ENCODE results near the gene LAYN. TPM values are rescaled to one million over a fixed set of nuclear protein-coding genes. Genes with fewer than 3 reads are reported as not detected.

Gene LAYN
- polyA plus RNA-seq, 2 of the 4 experiments (the other 2 are of a cell fraction), result 4.1 to 9.0 TPM

- DNase-seq (ENCODE audit: low read depth in 1 of 2, low spot score in 1 of 2), result no peak
- Histone ChIP-seq H3K4me1 (peaks cover 10% of the 10 kb centered on the region; the same call in 2 of the 3 replicates), H3K9me3 (no peaks in the 10 kb centered on the region), H3K4me3 (no peak overlapping the region), H3K4me2 (no peak overlapping the region), H3K27ac (no peak overlapping the region)
- FAIRE-seq, result no peak
- no peak for TF ChIP-seq KDM5A (IDR thresholded peaks at IDR 0.05)
- TF ChIP-seq ESRRA (IDR thresholded peaks at IDR 0.05; ENCODE audit: borderline replicate concordance, low read length), result no peak
- no peak for TF ChIP-seq ZSCAN20 (CRISPR knock-in tag; IDR thresholded peaks at IDR 0.05)
- no peak for TF ChIP-seq ZNF302 (CRISPR knock-in tag; IDR thresholded peaks at IDR 0.05)
- TF ChIP-seq EHF (CRISPR knock-in tag; IDR thresholded peaks at IDR 0.05), result no peak
- TF ChIP-seq RNF2 (IDR thresholded peaks at IDR 0.05; ENCODE audit: borderline replicate concordance, low read depth), result no peak
- TF ChIP-seq JUNB (IDR thresholded peaks at IDR 0.05), result no peak
- TF ChIP-seq HEYL (CRISPR knock-in tag; IDR thresholded peaks at IDR 0.05), result no peak
- no peak for TF ChIP-seq HOXB13 (CRISPR knock-in tag; IDR thresholded peaks at IDR 0.05; ENCODE audit: low read depth)
- no peak for TF ChIP-seq TFCP2L1 (CRISPR knock-in tag; IDR thresholded peaks at IDR 0.05)
- TF ChIP-seq FOSB (CRISPR knock-in tag; IDR thresholded peaks at IDR 0.05), result no peak
- no peak for TF ChIP-seq ZC3H11A (IDR thresholded peaks at IDR 0.05)
- ChIA-PET CTCF (no interaction called here), POLR2A (no interaction called here)
- WGBS (ENCODE audit: missing lambda C conversion rate), result 78% methylated on average over 4 of the region's 4 CpGs
- no peak for ATAC-seq
These were observed 33.3 kb downstream of the LAYN start for GRCh38 chr11:111573821-111574249.

DNA sequence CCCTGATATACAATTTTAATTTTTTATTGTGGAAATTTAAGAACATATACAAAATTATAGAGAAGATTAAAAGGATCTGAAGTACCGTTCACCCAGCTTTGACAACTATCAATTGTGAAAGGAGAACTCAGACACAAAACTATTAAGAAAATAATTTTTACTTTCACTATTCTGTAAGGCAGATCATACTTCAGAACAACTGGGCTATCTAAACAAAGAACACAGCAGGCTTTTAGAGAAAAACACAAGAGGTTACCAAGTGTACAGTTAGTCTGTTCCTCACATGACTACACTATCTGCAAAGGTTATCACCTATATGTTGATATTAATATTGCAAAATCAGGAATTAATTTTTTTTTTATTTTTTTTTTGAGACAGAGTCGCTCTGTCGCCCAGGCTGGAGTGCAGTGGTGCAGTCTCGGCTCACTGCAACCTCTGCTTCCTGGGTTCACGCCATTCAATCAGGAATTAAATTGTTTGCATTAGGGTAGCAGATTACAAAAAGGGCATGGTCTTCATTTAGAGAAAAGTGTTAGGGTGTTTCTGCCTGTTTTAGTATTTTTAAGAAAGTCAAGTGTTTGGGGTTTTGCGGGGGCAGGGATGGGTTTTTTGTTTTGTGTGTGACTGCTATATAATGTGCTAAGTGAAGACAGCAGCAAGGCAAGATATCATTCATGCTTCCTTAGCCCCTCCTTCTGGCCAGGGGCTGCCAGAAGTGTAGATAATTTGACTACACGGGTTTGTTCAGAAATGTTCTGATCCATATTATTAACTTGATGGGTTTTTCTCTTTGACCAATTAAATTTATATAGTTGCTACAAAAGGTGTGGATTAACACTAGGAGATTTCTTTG lies 34.1 kb downstream of the LAYN start:
- H3K4me3 ChIP-seq, result no peak overlapping the region
- H3K9me3 ChIP-seq, result no peaks in the 10 kb centered on the region
- TF ChIP-seq CBX2 (IDR thresholded peaks at IDR 0.05; ENCODE audit: borderline replicate concordance, low read depth) (no peak), RAD21 (conservative IDR thresholded peaks at IDR 0.05 in 1 of 2, IDR thresholded peaks at IDR 0.05 in 1 of 2) (peak in 1 of 2 experiments; percentile 39; a peak in 3 of 5 replicates)
- POLR2A ChIA-PET, result interaction anchor here (0.6 kb wide), 1 partner anchor 76 kb away, joined by 4 read pairs; no protein-coding TSS in a partner anchor
- DNase-seq (ENCODE audit: low read depth in 1 of 2, low spot score in 1 of 2), result no peak
- ATAC-seq, result peak in 1 of 2 experiments; percentile 45; a peak in 1 of 6 replicates
- no peak overlapping the region for H3K4me2 ChIP-seq
- peaks cover 10% of the 10 kb centered on the region; the same call in 2 of the 3 replicates for H3K4me1 ChIP-seq
- H3K27ac ChIP-seq, result no peak overlapping the region
- CTCF ChIA-PET, result no interaction called here
- 75% methylated on average over 7 of the region's 7 CpGs for WGBS (ENCODE audit: missing lambda C conversion rate)
- FAIRE-seq, result no peak

DNA sequence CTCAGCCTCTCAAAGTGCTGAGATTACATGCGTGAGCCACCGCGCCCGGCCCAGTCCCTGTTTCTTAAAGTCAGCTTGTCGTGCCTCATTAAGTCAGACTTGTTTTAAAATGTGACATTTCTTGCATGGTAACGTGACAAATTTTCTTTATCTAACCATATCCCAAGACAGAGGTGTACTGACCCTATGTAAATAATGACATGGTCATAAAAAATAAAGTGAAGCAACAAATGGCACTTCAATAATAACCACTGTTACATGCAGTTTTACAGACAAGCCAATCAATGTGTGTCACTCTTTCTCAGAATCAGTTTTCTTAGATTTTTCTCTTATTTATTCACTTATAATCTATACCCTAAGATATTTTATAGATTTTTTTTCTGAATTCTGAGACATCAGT lies 35.2 kb downstream of the LAYN start:
- TF ChIP-seq PHF8 (IDR thresholded peaks at IDR 0.05; ENCODE audit: borderline replicate concordance, low read depth) (no peak), TP53 (CRISPR knock-in tag; IDR thresholded peaks at IDR 0.05) (no peak), ATOH8 (CRISPR knock-in tag; IDR thresholded peaks at IDR 0.05; ENCODE audit: low read depth) (no peak)
- POLR2A ChIA-PET, result no interaction called here
- ATAC-seq, result no peak
- CTCF ChIA-PET, result no interaction called here
- no peak for DNase-seq (ENCODE audit: low read depth in 1 of 2, low spot score in 1 of 2)
- no peak overlapping the region for H3K4me2 ChIP-seq
- no peak overlapping the region for H3K4me3 ChIP-seq
- WGBS (ENCODE audit: missing lambda C conversion rate), result 85% methylated on average over 6 of the region's 6 CpGs
- no peak for FAIRE-seq
- H3K27ac ChIP-seq, result no peak overlapping the region
- peaks cover 10% of the 10 kb centered on the region; the same call in 2 of the 3 replicates for H3K4me1 ChIP-seq
- no peaks in the 10 kb centered on the region for H3K9me3 ChIP-seq

GRCh38 chr11:111577821-111578220 lies 37.3 kb downstream of the LAYN start:
- 40% methylated on average over 4 of the region's 4 CpGs for WGBS (ENCODE audit: missing lambda C conversion rate)
- no peak overlapping the region for H3K27ac ChIP-seq
- DNase-seq (ENCODE audit: low read depth in 1 of 2, low spot score in 1 of 2) (no peak), ATAC-seq (no peak), FAIRE-seq (no peak)
- no peak overlapping the region for H3K4me3 ChIP-seq
- H3K4me2 ChIP-seq, result no peak overlapping the region
- H3K9me3 ChIP-seq, result no peaks in the 10 kb centered on the region
- ChIA-PET POLR2A (no interaction called here), CTCF (no interaction called here)
- TF ChIP-seq, protein P1, sequence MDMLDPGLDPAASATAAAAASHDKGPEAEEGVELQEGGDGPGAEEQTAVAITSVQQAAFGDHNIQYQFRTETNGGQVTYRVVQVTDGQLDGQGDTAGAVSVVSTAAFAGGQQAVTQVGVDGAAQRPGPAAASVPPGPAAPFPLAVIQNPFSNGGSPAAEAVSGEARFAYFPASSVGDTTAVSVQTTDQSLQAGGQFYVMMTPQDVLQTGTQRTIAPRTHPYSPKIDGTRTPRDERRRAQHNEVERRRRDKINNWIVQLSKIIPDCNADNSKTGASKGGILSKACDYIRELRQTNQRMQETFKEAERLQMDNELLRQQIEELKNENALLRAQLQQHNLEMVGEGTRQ (IDR thresholded peaks at IDR 0.05), result no peak
- TF ChIP-seq PHF8 (IDR thresholded peaks at IDR 0.05; ENCODE audit: borderline replicate concordance, low read depth), result no peak
- TF ChIP-seq POLR2AphosphoS2 (conservative IDR thresholded peaks at IDR 0.05; ENCODE audit: low read length), result no peak
- TF ChIP-seq NFE2L2 (conservative IDR thresholded peaks at IDR 0.05; ENCODE audit: low read length), result no peak
- TF ChIP-seq HEYL (CRISPR knock-in tag; IDR thresholded peaks at IDR 0.05), result no peak
- no peak for TF ChIP-seq EHF (CRISPR knock-in tag; IDR thresholded peaks at IDR 0.05)
- TF ChIP-seq KDM1A (IDR thresholded peaks at IDR 0.05; ENCODE audit: low read depth), result no peak
- TF ChIP-seq FOSB (CRISPR knock-in tag; IDR thresholded peaks at IDR 0.05), result no peak
- no peak for TF ChIP-seq CBX2 (IDR thresholded peaks at IDR 0.05; ENCODE audit: borderline replicate concordance, low read depth)
- TF ChIP-seq ZSCAN20 (CRISPR knock-in tag; IDR thresholded peaks at IDR 0.05), result no peak
- TF ChIP-seq HOXB5 (CRISPR knock-in tag; IDR thresholded peaks at IDR 0.05), result no peak
- TF ChIP-seq RARB (CRISPR knock-in tag; IDR thresholded peaks at IDR 0.05), result no peak
- TF ChIP-seq MAZ (IDR thresholded peaks at IDR 0.05; ENCODE audit: borderline replicate concordance, low read depth, low read length), result no peak
- no peak for TF ChIP-seq ATOH8 (CRISPR knock-in tag; IDR thresholded peaks at IDR 0.05; ENCODE audit: low read depth)
- TF ChIP-seq ZNF302 (CRISPR knock-in tag; IDR thresholded peaks at IDR 0.05), result no peak
- TF ChIP-seq SREBF2 (IDR thresholded peaks at IDR 0.05), result no peak
- TF ChIP-seq RFX5 (IDR thresholded peaks at IDR 0.05), result no peak
- no peak for TF ChIP-seq RCOR1 (IDR thresholded peaks at IDR 0.05; ENCODE audit: low read depth, low read length)
- no peaks in the 10 kb centered on the region for H3K4me1 ChIP-seq

Data from A549 (cell line).